ENCODE measurements around the gene CDKN1A. TPM values are rescaled to one million over a fixed set of nuclear protein-coding genes. Genes with fewer than 3 reads are reported as not detected.

Gene CDKN1A
- total RNA-seq, 3 donors from 2014 or later (not counting 1 experiment from before 2014, with no cell fraction given): 19.1 to 40.7 (median 25.4) TPM

DNA sequence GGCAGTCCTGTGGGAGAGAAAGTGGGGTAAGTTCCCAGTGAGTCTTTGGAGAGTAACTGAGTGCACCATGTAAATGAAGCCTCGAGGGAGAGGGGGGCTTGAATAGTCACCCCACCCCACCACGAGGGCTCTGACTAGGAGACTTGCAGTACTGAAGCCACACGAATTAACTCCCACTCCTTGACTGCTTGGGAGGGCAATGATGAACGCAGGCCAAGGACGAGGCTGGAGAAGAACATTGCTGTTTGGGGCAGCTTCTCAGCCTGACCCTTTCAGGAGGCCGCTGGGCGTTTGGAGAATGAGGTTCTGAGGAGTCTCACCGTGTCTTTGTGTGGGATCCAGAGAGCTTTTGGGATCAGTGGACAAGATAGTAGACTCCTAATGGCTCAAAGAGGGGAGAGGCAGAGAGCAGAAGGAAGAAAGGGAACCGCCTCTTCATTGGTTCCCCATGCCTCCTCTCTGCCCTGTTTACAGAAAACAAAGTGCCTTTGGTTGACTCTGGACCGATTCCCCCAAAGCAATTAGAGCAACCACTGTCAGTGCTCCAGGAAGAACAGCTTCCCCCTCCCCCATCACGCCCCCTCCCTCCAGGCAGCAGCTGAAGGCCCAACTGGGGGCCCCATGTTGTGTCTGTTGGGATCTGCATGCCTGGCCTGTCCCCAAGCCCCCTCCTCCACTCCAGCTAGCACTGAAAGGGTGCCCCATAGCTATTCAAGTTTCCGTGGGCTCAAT, 41.7 kb upstream of the CDKN1A start:
- no peaks in the 10 kb centered on the region for H3K36me3 Mint-ChIP-seq
- no peak overlapping the region for H3K4me3 Mint-ChIP-seq
- no peaks in the 10 kb centered on the region for H3K27me3 Mint-ChIP-seq (ENCODE audit: low read depth in 2 of 2)
- no peak overlapping the region for H3K27ac Mint-ChIP-seq
- H3K9me3 Mint-ChIP-seq: no peaks in the 10 kb centered on the region
- H3K27ac ChIP-seq (ENCODE audit: low read length): no peak overlapping the region
- TF ChIP-seq, protein P1, sequence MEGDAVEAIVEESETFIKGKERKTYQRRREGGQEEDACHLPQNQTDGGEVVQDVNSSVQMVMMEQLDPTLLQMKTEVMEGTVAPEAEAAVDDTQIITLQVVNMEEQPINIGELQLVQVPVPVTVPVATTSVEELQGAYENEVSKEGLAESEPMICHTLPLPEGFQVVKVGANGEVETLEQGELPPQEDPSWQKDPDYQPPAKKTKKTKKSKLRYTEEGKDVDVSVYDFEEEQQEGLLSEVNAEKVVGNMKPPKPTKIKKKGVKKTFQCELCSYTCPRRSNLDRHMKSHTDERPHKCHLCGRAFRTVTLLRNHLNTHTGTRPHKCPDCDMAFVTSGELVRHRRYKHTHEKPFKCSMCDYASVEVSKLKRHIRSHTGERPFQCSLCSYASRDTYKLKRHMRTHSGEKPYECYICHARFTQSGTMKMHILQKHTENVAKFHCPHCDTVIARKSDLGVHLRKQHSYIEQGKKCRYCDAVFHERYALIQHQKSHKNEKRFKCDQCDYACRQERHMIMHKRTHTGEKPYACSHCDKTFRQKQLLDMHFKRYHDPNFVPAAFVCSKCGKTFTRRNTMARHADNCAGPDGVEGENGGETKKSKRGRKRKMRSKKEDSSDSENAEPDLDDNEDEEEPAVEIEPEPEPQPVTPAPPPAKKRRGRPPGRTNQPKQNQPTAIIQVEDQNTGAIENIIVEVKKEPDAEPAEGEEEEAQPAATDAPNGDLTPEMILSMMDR (IDR thresholded peaks at IDR 0.05): no peak
- H3K36me3 ChIP-seq (ENCODE audit: control insufficient read depth, insufficient read depth, low read length): no peaks in the 10 kb centered on the region
- H3K4me1 ChIP-seq (ENCODE audit: control insufficient read depth, insufficient read depth, low read length): no peaks in the 10 kb centered on the region
- WGBS (ENCODE audit: insufficient coverage): 91% methylated on average over 12 of the region's 12 CpGs
- no peaks in the 10 kb centered on the region for H3K27me3 ChIP-seq (ENCODE audit: control insufficient read depth, insufficient read depth, low read length)
- ATAC-seq (no peak), DNase-seq (no peak)
- H3K4me3 ChIP-seq (ENCODE audit: low read length): no peak overlapping the region
- H3K9me3 ChIP-seq (ENCODE audit: control insufficient read depth, insufficient read depth, low read length): no peaks in the 10 kb centered on the region
- intact Hi-C loops (cut with micrococcal nuclease): no loop called here
- no peaks in the 10 kb centered on the region for H3K4me1 Mint-ChIP-seq

DNA sequence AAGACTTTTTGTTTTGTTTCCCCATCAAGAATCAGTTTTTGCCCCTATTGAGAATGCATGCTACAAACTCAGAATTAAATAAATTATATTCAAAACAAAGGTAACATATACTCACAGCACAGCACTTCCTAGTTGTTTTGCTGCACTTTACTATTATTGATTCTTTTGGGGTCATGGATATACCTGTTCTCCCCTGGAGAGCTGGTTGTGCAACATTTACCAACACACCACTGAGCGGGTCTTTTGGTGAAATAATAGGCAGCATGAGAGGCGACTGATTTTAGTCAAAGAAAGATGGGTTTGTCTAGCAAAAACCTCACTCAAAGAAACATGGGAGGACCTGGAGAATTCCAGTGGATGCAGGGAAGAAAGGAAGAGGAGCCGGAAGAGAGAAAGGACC, 39.9 kb upstream of the CDKN1A start:
- H3K27me3 Mint-ChIP-seq (ENCODE audit: low read depth in 2 of 2): no peaks in the 10 kb centered on the region
- ATAC-seq (no peak), DNase-seq (no peak)
- H3K4me3 ChIP-seq (ENCODE audit: low read length): no peak overlapping the region
- no peak overlapping the region for H3K27ac Mint-ChIP-seq
- no peaks in the 10 kb centered on the region for H3K36me3 ChIP-seq (ENCODE audit: control insufficient read depth, insufficient read depth, low read length)
- H3K36me3 Mint-ChIP-seq: no peaks in the 10 kb centered on the region
- H3K27me3 ChIP-seq (ENCODE audit: control insufficient read depth, insufficient read depth, low read length): no peaks in the 10 kb centered on the region
- no peaks in the 10 kb centered on the region for H3K9me3 ChIP-seq (ENCODE audit: control insufficient read depth, insufficient read depth, low read length)
- TF ChIP-seq, protein P1 (IDR thresholded peaks at IDR 0.05): no peak
- H3K27ac ChIP-seq (ENCODE audit: low read length): no peak overlapping the region
- 89% methylated on average over 3 of the region's 3 CpGs for WGBS (ENCODE audit: insufficient coverage)
- H3K4me3 Mint-ChIP-seq: no peak overlapping the region
- H3K4me1 ChIP-seq (ENCODE audit: control insufficient read depth, insufficient read depth, low read length): no peaks in the 10 kb centered on the region
- intact Hi-C loops (cut with micrococcal nuclease): no loop called here
- no peaks in the 10 kb centered on the region for H3K9me3 Mint-ChIP-seq
- no peaks in the 10 kb centered on the region for H3K4me1 Mint-ChIP-seq

DNA sequence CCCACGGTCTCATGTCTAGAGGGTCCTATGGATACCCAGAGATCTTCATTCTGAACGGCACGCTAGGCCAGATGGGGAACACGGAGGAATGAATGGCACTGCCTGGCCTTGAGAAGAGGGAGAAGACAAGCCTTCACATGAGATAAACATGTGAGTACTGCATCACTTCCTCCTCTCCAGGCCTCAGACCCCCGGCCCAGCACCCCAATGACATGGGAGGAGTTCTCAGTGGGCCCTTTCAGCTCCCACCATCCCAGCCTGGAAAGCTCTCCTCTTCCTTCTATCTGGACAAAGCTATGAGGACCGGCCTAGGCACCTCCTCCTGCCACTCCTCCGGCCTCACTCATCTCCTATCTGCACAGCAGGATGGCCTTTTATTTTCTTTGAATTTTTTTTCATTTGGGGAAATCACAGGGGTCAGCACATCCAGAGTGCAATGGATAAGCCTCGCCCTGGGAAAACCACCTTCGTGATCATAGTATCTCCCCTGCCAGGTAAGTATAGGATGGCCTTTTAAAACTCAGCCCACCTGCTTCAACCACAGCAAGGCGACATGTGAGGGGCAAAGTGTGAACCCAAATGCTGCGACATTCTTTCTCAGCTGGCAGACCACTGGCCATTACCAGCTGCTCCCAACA, 39.2 kb upstream of the CDKN1A start:
- Histone ChIP-seq H3K27ac (ENCODE audit: low read length) (no peak overlapping the region), H3K9me3 (ENCODE audit: control insufficient read depth, insufficient read depth, low read length) (no peaks in the 10 kb centered on the region), H3K4me1 (ENCODE audit: control insufficient read depth, insufficient read depth, low read length) (no peaks in the 10 kb centered on the region), H3K36me3 (ENCODE audit: control insufficient read depth, insufficient read depth, low read length) (no peaks in the 10 kb centered on the region), H3K4me3 (ENCODE audit: low read length) (no peak overlapping the region), H3K27me3 (ENCODE audit: control insufficient read depth, insufficient read depth, low read length) (no peaks in the 10 kb centered on the region)
- DNase-seq (peak in 1 of 2 donors; percentile 42), ATAC-seq (no peak)
- no peaks in the 10 kb centered on the region for H3K36me3 Mint-ChIP-seq
- no peak overlapping the region for H3K4me3 Mint-ChIP-seq
- H3K27ac Mint-ChIP-seq: no peak overlapping the region
- no peaks in the 10 kb centered on the region for H3K9me3 Mint-ChIP-seq
- TF ChIP-seq, protein P1 (IDR thresholded peaks at IDR 0.05): no peak
- intact Hi-C loops (cut with micrococcal nuclease): no loop called here
- 78% methylated on average over 11 of the region's 11 CpGs for WGBS (ENCODE audit: insufficient coverage)
- H3K27me3 Mint-ChIP-seq (ENCODE audit: low read depth in 2 of 2): no peaks in the 10 kb centered on the region
- H3K4me1 Mint-ChIP-seq: no peaks in the 10 kb centered on the region

All from natural killer cell (primary cell).